Right lung (tissue), 5 donors: Measurements from ENCODE around the gene OSBPL8. TPM values are rescaled to one million over a fixed set of nuclear protein-coding genes. Genes with fewer than 3 reads are reported as not detected.
"Not testable (repeated sequence)": the region's sequence is repeated elsewhere in the genome, so short reads cannot be mapped to it uniquely, and the experiment has no call there.

Source experiments
- DNase-seq, 2 donors: peaks; one replicate each; pipeline ENCODE4 v3.0.0-alpha.2; 2013
- polyA plus RNA-seq, 5 donors: library from polyadenylated mRNA; unstranded; fragments of 120-200 nt; gene quantifications; one replicate each; pipeline versions ENCODE4 v1.2.1 to v1.2.3, GENCODE V29; 2013; ENCODE audit warnings: inconsistent platforms in 1 of 5, low replicate concordance in 1 of 5; ENCODE audit not compliant: insufficient read length in 5 of 5, insufficient read depth in 1 of 5

The OSBPL8 gene
- polyA plus RNA-seq, 5 donors, result 32.5 to 72.8 (median 61.6) TPM

GRCh38 chr12:76531056-76531455 is 28.5 kb downstream of the OSBPL8 start:
- no peak for DNase-seq

- no peak for DNase-seq
Measured at GRCh38 chr12:76530516-76530915, 29.1 kb downstream of the OSBPL8 start.

DNA sequence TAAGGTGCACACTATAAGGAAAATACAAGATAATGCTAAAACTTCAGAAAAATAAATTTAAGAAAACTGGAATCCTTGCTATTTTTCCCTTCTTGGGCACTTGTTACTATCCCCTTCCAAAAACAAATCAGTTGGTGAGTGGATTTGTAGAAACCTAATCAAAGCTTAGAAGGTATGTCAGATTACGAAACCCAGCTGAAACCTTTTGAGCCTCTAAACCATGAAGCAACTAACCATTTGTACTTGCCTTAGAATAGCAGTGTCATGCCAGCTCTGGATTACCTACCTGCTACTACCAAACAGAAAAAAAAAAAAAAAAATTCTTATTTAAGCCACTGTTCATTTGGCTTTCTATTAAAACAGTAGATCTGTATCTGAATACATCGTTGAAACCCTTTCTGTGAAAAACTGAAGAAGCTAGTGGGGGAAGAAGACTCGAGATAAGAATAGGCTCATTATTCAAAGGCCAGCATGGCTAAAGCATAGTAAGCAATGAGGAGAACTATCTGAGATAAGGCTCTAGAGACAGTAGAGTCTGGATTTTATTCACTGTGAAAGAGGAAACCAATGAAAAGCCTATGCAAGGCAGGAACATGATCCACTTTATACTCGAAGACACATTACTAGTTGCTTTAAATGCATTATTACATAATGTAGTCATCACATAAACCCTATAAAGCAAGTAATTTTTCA is 30.2 kb downstream of the OSBPL8 start:
- DNase-seq, result no peak

DNA sequence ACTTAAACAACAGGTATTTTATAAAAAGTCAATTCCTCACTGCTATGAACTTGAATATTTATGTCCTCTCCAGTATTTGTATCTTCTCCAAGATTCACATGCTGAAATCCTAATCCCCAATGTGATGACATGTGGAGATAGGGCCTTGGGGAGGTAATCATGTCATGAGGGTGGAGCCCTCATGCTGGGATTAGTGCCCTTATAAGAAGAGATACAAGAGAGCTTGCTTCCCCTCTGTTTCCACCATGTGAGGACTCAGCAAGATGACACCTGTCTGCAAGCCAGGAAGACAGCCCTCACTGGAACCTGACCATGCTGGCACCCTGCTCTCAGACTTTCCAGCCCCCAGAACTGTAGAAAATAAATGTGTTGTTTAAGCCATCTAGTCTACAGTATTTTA is 36.2 kb downstream of the OSBPL8 start:
- no peak for DNase-seq

DNA sequence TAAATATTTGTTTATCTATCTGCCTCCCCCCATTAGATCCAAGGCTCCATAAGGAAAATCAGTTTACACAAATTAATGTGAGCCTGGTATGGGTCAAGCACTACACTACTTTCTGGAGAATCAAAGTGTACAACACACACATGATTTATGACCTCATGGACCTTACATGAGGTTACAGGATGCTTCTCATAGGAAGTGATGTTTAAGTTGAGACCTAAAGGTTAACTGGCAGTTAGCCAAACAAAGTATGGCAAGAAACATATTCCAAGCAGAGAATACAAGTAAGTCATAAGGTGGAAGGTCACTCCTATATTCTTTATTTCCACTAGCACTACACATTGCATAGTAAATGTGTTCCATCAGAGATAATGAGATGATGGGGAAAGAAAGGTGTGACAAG is 39.2 kb downstream of the OSBPL8 start:
- DNase-seq, result no peak

DNA sequence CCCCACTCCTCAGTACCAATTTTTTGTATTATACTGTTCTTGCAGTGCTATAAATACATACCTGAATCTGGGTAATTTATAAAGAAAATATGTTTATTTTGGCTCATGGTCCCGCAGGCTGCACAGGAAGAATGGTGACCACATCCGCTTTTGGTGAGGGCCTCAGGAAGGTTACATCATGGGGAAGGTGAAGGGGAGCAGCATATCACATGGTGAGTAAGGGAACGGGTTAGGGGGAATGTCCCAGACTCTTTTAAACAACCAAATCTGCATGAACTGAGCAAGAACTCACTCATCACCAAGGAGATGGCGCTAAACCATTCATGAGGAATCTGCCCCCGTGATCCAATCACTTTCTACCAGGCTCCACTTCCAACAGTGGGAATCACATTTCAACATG is 40.0 kb downstream of the OSBPL8 start:
- DNase-seq, result no peak

GRCh38 chr12:76518699-76519098 is 40.9 kb downstream of the OSBPL8 start:
- DNase-seq, result no peak

DNA sequence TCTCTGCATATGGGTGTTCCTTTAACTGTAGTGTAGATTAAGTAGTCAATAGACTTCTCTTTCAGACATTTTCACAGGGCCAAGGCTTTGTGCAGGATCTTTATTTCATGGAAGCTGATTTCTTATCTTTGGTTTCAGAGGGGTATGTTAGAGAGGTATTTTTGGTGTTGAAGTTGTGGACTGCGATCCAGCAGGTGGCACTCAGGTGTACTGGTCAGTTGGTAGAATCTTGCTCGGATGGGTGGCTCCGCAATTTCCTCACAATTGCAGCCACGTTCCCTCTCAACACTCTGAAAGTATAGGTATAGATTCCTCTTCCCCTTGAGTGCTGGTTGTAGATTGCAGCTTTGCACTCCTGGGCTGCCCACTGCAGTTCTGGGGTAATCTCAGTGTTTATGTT is 44.3 kb downstream of the OSBPL8 start:
- DNase-seq, result no peak

DNA sequence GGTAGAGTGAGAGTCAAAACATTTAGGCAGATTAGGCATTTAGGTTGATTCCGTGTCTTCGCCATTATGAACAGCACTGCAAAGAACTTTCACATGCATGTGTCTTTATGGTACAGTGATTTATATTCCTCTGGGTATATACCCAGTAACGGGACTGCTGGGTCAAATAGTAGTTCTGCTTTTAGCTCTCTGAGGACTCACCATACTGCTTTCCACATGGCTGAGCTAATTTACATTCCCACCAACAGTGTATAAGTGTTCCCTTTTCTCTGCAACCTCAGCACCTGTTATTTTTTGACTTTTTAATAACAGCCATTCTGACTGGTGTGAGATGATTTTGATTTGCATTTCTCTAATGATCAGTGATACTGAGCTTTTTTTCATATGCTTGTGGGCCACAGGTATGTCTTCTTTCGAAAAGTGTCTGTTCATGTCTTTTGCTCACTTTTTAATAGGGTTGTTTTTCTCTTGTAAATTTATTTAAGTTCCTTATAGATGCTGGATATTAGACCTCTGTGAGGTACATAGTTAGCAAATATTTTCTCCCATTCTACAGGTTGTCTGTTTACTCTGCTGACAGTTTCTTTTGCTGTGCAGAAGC is 48.4 kb downstream of the OSBPL8 start:
- not testable (repeated sequence) for DNase-seq

DNA sequence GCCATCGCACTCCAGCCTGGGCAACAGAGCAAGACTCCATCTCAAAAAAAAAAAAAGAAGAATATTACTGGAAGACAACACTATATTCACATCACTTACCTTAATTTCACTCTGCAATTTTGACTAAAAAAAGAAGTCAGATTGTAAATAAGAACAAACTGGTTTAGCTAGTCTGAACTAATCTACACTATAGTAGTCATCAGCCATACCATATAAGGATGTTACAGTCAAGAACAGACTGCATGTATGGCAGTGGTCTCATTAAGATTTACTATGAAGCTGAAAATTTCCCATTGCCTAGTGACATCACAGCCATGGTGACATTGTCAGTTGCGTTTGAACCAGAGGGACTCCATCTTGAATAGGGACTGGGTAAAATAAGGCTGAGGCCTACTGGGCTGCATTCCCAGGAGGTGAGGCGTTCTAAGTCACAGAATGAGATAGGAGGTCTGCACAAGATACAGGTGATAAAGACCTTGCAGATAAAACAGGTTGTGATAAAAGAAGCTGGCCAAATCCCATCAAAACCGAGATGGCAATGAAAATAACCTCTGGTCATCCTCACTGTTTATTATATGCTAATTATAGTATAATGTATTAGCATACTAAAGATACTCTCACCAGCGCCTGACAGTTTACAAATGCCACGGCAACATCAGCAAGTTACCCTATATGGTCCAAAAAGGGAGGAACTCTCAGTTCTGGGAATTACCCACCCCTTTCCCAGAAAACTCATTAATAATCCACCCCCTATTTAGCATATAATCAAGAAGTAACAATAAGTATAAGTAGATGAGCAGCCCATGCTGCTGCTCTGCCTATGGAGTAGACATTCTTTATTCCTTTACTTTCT is 51.2 kb downstream of the OSBPL8 start:
- DNase-seq, result no peak

- DNase-seq, result no peak
Measured at GRCh38 chr12:76506149-76506548, 53.4 kb downstream of the OSBPL8 start.

- no peak for DNase-seq
Measured at GRCh38 chr12:76505050-76505449, 54.5 kb downstream of the OSBPL8 start.

- DNase-seq, result no peak
Measured at GRCh38 chr12:76504606-76505005, 55.0 kb downstream of the OSBPL8 start.

DNA sequence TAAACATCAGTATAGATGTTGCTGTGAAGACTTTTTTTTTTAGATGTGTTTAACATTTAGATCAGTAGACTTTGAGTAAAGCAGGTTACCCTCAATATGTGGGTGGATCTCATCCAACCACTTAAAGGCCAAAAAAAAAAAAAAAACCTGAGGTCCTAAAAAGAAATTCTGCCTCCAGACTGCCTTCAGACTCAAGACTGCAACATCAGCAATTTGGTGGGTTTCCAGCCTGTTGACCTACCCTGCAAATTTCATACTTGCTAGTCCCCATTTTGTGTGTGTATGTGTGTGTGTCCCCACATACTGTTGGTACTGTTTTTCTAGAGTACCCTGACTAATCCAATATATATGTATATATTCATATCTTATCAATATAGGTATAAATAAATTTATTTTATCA is 55.6 kb downstream of the OSBPL8 start:
- DNase-seq, result no peak

DNA sequence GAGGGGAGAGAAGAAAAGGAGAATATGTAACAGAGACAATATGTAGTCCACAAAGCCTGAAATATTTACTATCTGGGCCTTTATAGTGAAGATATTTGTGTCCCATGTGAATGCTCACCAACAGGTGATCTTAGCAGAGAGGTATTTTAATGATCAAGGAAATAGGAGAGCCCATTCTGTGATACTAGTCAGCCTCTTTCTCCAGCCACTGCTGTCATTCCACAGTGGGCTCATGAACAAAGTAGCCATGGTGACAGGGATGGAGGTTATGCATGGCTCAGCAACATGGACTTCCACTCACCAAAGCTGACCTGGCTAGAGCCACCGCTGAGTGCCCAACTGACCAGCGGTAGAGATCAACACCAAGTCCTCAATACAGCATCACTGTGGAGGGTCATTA is 58.2 kb downstream of the OSBPL8 start:
- DNase-seq, result no peak

GRCh38 chr12:76499136-76499535 is 60.4 kb downstream of the OSBPL8 start:
- not testable (repeated sequence) for DNase-seq

- DNase-seq, result no peak
Measured at GRCh38 chr12:76495556-76495955, 64.0 kb downstream of the OSBPL8 start.

DNA sequence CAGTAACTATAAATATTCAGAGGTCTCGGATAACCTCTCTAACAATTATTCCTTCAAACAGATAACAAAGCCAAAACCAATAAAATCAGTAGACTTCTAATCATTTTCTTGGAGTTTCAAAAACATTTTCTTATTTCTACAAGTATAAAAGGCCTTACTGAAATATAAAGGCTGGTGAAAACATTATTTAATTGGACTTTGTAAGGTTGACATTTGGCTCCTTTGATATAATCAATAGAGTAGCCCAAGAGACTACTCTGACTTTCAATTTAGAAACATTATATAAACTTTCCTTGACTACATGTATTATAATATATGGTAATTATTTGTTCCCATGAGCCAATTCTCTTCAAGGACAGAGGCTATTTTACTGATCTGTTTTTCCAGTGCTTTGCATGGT is 68.3 kb downstream of the OSBPL8 start:
- no peak for DNase-seq

DNA sequence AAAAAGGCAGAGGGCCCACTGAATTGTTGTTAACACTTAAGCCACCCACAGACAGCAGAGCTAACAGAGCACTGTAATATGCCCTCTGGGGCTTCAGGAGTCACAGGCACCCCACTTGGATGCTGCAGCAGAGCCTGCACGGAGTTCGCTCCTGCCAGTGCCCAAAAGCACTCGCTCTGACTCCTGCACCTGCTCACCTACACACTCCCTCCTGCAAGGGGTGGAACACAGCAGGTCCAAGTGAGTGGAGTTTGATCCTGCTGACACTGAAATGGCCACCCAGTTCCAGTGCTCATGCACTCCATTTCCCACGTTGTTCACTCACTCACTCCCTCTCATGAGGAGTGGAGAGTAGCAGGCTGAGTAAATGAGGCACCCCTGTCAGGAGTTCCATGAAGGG is 68.8 kb downstream of the OSBPL8 start:
- DNase-seq, result no peak

GRCh38 chr12:76489737-76490136 is 69.8 kb downstream of the OSBPL8 start:
- no peak for DNase-seq

DNA sequence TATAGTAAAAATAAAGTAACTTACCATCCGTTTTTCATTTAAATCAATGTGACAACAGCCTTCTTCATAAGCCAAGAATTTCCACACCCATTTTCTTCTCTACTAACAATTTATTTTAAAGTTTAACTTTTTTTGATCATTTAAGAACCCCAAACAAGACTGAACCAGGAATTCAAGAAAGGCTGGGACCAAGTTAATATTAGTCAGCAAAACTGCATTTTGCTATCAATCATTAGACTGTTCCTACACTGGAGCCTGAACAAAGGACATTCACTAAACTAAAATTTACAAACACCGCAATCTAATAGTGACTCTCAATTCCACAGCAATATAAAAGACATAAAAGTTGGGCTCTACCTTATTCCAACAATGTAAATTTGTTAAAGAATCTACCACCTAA is 73.6 kb downstream of the OSBPL8 start:
- no peak for DNase-seq

DNA sequence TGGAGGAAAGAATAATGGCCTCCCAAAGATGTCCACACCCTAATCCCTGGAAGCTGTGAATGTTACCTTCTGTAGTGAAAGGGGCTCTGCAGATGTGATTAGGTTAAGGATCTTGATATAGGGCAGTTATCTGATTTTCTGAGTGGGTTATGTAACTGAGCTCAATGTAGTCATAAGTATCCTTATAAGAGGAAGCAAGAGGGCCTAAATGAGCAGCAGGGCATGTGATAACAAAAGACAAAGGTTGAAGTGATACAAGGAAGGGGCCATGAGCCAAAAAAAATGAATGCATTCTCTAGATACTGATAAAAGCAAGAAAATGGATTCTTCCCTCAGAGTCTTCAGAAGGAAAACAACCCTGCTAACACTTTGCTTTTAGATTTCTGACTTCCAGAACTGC is 78.8 kb downstream of the OSBPL8 start:
- DNase-seq, result no peak

- DNase-seq, result no peak
Measured at GRCh38 chr12:76478045-76478444, 81.5 kb downstream of the OSBPL8 start.
